ENCODE data around the gene PNPLA1.

PNPLA1 gene

GRCh38 chr6:36280467-36280866 lies 10.6 kb downstream of the PNPLA1 start:
- TF ChIP-seq CTCF (IDR thresholded peaks at IDR 0.05; ENCODE audit: borderline replicate concordance, control extremely low read depth, extremely low read depth, insufficient read depth, missing control alignments) = no peak
- in situ Hi-C loops (cut with MboI; ENCODE audit: low sequenced_read_pairs, unreplicated experiment) = no loop called here
- DNase-seq (ENCODE audit: low spot score) = no peak

- in situ Hi-C loops (cut with MboI; ENCODE audit: low sequenced_read_pairs, unreplicated experiment) = no loop called here
These were observed 11.1 kb downstream of the PNPLA1 start for GRCh38 chr6:36280983-36281382.

GRCh38 chr6:36283608-36284007 lies 13.7 kb downstream of the PNPLA1 start:
- no peak for TF ChIP-seq CTCF (IDR thresholded peaks at IDR 0.05; ENCODE audit: borderline replicate concordance, control extremely low read depth, extremely low read depth, insufficient read depth, missing control alignments)
- DNase-seq (ENCODE audit: low spot score) = no peak
- in situ Hi-C loops (cut with MboI; ENCODE audit: low sequenced_read_pairs, unreplicated experiment) = no loop called here

More at GRCh38 chr6:36280983-36281382, 11.1 kb downstream of the PNPLA1 start:
- no peak for DNase-seq (ENCODE audit: low spot score)
- no peak for TF ChIP-seq CTCF (IDR thresholded peaks at IDR 0.05; ENCODE audit: borderline replicate concordance, control extremely low read depth, extremely low read depth, insufficient read depth, missing control alignments)

- in situ Hi-C loops (cut with MboI; ENCODE audit: low sequenced_read_pairs, unreplicated experiment) = no loop called here
- TF ChIP-seq CTCF (IDR thresholded peaks at IDR 0.05; ENCODE audit: borderline replicate concordance, control extremely low read depth, extremely low read depth, insufficient read depth, missing control alignments) = no peak
- no peak for DNase-seq (ENCODE audit: low spot score)
These were observed 14.5 kb downstream of the PNPLA1 start for GRCh38 chr6:36284359-36284758.

- DNase-seq (ENCODE audit: low spot score) = no peak
- in situ Hi-C loops (cut with MboI; ENCODE audit: low sequenced_read_pairs, unreplicated experiment) = no loop called here
- no peak for TF ChIP-seq CTCF (IDR thresholded peaks at IDR 0.05; ENCODE audit: borderline replicate concordance, control extremely low read depth, extremely low read depth, insufficient read depth, missing control alignments)
These were observed 15.4 kb downstream of the PNPLA1 start for GRCh38 chr6:36285187-36285671.

- no peak for TF ChIP-seq CTCF (IDR thresholded peaks at IDR 0.05; ENCODE audit: borderline replicate concordance, control extremely low read depth, extremely low read depth, insufficient read depth, missing control alignments)
- DNase-seq (ENCODE audit: low spot score) = no peak
- in situ Hi-C loops (cut with MboI; ENCODE audit: low sequenced_read_pairs, unreplicated experiment) = no loop called here
These were observed 15.9 kb downstream of the PNPLA1 start for GRCh38 chr6:36285797-36286196.

- in situ Hi-C loops (cut with MboI; ENCODE audit: low sequenced_read_pairs, unreplicated experiment) = no loop called here
- TF ChIP-seq CTCF (IDR thresholded peaks at IDR 0.05; ENCODE audit: borderline replicate concordance, control extremely low read depth, extremely low read depth, insufficient read depth, missing control alignments) = no peak
- DNase-seq (ENCODE audit: low spot score) = no peak
These were observed 17.0 kb downstream of the PNPLA1 start for GRCh38 chr6:36286858-36287257.

Data from GM13976 (cell line).